ENCODE data around the gene MC2R.

DNA sequence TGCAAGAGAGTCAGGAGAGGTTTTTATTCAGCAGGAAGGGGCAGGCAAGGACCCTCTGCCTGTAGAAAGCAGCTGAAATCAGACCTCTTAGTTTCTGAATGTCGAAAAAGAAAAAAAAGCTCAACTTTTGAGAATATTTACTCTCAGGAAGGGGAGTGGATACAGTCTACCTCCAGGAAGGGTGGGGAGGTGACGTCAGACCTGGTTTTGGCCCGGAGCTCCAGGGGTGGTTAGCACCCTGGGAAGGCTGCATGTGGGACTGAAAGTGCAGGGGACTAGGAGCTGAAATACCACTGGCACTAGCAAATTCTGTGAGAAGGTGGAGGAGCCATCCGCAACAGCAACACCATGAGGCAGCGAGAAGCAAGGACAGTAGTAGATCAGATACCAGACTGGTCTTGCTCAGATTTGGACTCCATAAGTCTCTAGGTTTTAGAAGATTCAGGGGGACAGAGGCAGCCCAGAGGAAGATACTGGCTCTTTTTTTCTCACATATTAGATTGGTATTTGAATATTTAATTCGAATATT is 19.8 kb downstream of the MC2R start:
- no peak for TF ChIP-seq ARNT (IDR thresholded peaks at IDR 0.05)
- no peak for TF ChIP-seq SP1 (IDR thresholded peaks at IDR 0.05)
- TF ChIP-seq SUZ12 (IDR thresholded peaks at IDR 0.05): no peak
- TF ChIP-seq FOXM1 (IDR thresholded peaks at IDR 0.05; ENCODE audit: borderline replicate concordance): no peak
- TF ChIP-seq ELF4 (IDR thresholded peaks at IDR 0.05): no peak
- TF ChIP-seq FOXK2 (IDR thresholded peaks at IDR 0.05): no peak
